HG02623 (cell line): Measurements from ENCODE around the gene TEX29.

Experiments
- ATAC-seq: cut with Tn5 transposase; IDR thresholded peaks from one replicate; pipeline ENCODE4 v1.9.1; 2021; ENCODE audit warnings: moderate library complexity; ENCODE audit not compliant: unreplicated experiment

TEX29 gene

DNA sequence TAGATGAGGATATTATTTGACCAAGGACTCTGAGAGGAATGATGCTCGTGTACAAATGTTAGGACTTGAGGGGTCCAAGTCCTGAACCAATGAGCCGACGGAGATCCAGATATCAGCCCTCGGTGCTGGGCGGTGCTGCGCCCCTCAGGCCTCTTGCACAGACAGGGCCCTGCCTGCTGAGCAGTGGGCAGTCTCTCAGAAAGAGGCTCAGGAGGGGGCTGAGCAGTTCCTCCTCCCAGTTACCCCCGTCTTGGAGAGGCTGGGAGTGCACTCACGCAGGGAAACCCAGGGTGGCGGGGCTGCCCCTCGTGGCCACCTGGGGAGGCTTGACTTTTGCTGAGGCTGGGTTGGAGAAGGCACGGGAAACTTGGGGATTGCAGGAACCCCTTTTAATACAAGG is 18.4 kb downstream of the TEX29 start:
- no peak for ATAC-seq

DNA sequence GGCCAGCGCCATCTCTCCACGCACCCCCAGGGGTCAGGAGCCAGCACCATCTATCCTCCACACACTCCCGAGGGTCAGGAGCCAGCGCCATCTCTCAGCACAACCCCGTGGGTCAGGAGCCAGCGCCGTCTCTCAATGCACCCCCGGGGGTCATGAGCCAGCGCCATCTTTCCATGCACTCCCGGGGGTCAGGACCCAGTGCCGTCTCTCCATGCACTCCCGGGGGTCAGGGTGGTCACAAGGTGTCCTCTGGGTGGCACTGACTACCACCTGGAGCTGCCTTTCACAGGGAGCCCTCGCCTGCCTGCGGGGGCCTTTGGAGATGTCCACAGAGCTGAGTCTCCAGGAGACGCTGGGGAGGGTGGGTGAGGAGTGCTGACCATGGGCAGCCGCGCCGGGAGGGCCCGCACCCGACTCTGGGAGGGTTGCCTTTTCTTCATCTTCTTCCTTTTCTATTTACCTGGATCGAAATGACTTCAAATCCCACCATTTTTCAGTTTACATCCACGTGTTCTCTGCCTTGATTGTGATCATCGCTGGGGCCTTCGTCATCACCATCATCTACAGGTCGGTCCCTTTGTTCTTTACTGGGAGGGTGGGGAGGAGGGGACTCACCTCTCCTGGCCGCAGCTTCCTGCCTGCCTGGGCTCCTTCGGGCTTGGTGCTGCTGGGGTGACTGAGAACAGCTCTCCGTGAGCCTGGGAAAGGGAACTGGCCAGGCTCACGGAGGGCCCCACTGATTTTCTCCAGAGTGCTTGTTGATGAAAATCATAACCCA is 19.1 kb downstream of the TEX29 start:
- ATAC-seq: no peak

GRCh38 chr13:111341886-111342285 is 21.4 kb downstream of the TEX29 start:
- no peak for ATAC-seq

- no peak for ATAC-seq
Measured at GRCh38 chr13:111342721-111343120, 22.3 kb downstream of the TEX29 start.

DNA sequence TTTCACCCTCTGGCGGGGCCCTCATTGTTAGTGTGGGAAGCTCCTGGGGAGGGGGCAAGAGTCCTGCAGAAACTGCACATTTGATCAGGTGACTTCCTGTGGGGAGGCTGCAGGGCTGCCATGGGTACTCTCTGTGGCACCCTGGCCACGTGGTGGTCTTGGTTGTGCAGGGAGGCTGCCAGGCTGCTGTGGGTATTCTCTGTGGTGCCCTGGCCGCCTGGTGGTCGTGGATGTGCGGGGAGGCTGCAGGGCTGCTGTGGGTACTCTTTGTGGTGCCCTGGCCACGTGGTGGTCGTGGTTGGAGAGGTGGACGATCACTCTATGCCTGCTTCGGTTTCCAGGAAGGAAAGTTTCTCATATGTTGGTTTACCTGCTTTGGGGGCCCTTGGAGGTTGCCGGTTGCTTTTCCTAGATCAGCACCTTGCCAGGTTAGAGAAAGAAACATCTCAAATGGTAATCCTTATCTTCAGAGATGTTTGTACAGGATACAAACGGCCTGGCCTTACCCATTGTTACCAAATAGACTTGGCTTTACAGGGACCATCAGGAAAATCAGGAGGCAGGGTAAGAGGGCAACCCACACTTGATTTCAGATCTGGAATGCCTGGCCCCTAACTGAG is 22.9 kb downstream of the TEX29 start:
- ATAC-seq: no peak

DNA sequence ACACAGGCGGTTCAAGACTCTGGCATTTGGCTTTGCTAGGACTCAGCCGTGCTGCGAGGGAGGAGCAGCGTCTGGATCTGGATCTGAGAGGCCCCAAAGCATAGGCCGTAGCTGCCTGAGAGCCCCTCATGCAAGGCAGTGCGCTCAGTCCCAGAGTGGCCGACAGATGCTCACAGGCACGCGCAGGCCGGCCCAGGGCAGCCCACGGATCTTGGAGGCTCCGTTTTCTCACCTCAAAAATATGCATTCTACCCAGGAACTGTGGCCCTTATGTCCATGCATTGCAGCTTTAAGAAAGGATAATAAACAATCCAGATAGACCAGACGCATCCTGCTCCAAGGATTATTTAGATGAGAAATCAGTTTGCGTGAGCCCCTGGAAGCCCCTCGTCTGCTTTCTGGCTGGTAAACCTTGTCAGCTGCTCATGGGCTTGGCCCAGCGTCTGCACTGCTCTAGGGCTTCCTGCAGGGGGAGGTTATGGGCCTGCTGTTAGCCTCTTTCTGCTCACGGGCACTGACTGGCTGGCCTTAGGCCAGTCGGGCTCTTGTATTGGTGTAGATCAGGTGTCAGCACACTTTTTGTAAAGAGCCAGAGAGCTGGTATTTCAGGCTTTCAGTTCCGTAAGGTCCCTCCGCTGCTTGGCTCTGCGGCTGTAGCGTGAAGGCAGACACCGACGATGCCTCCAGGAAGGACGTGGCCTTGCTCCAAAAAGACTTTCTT is 24.2 kb downstream of the TEX29 start:
- no peak for ATAC-seq

GRCh38 chr13:111345682-111346081 is 25.2 kb downstream of the TEX29 start:
- no peak for ATAC-seq

GRCh38 chr13:111346101-111346680 is 25.7 kb downstream of the TEX29 start:
- no peak for ATAC-seq

- ATAC-seq: no peak
Measured at GRCh38 chr13:111347438-111347837, 27.0 kb downstream of the TEX29 start.

- no peak for ATAC-seq
Measured at GRCh38 chr13:111353508-111353907, 33.1 kb downstream of the TEX29 start.

DNA sequence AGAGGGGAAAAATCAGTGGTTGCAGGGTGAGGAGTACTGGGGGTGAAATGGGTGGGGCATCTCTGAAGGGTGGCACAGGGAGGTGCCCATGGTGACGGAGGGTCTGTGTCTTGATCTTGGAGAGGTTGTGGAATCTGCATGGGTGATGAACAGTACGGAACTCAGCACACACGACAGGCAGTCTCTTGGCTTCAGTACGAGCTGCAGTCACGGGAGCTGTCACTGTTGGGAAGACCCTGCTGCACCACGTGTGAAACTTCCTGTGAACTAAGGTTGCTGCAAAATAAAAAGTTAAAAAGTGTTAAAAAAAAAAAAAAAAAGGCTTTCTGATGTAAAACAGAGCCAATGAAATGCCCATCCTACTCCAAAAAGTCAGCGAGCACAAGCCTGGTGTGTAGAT is 34.3 kb downstream of the TEX29 start:
- ATAC-seq: no peak

DNA sequence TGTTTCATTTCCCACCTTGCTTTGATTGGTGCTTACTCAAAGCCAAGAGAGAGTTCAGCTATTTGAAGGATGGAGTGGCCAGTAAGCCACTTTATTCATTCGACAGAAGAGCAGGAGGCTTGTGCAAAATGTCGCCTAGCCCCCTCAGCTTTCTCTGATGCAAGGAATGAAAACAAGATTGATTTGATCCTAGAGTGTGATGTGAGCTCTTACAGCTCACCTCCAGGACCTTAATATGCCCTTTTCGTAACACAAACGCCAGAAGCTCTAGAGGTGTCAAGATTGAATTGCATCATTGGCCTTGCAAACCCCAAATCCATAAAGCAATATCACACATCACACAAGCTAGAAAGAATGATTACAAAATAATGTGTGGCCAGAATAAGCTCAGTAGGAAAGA is 36.4 kb downstream of the TEX29 start:
- ATAC-seq: no peak

DNA sequence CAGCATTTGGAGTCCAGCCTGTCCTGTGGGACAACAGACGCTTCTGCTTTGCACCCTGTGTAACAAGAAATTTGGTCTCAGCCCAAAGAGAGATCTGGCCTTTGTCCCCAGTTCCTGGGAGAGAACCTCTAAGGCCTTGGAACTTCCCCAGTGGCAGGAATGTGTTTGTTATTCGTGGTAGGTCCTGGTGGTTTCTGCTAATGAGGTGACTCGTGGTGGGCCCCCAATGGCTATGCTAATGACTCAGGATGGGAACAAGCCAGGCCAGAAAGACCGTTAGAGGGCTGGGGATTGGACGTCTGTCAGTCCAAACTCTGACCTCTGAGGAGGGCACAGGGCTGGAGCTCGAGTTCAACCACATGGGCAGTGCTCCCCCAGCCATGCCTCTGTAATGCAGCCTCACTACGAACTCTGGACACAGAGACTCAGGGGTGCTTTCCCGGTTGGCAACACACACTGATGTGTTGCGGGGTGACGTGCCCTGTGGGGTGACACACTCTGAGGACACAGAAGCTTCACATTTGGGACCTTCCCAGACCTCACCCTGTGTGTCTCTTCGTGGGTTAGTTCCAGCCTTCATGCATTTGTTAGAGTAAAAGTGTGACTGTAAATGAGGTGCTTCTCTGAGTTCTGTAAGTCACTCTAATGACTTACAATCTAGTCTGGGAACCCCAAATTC is 38.9 kb downstream of the TEX29 start:
- no peak for ATAC-seq

DNA sequence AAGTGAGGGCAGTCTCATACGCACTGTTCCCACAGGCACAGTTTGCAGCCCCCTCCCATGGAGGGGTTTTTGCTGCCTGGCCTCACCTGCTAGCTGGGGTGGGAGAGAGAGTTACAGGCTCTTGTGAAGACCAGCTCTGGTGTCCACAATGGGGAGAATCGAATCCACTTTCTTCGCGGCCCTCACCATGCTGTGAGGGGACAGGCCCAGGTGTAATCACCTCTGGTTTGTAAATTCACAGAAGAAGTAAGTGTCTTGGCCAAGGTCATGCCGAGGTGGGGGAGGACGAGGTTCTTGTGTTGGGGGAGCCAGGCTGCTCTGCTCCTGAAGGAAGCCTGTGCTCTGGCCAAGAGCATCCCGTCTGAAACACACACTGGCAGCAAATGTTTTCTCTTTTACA is 39.5 kb downstream of the TEX29 start:
- ATAC-seq: no peak

DNA sequence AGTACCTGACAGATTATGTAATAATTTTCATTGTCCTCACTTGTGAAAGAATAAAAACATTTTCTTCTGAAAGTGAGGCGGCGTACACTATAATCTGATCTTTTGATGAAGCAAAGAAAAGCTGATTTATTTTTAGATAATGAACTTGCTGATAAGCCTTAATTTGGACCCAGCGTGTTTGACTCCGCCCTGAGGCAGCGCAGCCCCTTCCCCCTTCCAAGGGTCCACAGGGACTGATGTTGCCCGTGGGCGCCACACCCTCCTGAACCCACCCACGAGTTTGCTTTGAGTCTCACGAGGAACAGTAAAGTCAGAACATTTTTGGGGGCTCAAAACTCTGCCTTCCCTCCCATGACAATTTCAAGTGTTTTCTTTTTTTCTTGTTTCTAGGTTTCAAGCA is 40.0 kb downstream of the TEX29 start:
- no peak for ATAC-seq

DNA sequence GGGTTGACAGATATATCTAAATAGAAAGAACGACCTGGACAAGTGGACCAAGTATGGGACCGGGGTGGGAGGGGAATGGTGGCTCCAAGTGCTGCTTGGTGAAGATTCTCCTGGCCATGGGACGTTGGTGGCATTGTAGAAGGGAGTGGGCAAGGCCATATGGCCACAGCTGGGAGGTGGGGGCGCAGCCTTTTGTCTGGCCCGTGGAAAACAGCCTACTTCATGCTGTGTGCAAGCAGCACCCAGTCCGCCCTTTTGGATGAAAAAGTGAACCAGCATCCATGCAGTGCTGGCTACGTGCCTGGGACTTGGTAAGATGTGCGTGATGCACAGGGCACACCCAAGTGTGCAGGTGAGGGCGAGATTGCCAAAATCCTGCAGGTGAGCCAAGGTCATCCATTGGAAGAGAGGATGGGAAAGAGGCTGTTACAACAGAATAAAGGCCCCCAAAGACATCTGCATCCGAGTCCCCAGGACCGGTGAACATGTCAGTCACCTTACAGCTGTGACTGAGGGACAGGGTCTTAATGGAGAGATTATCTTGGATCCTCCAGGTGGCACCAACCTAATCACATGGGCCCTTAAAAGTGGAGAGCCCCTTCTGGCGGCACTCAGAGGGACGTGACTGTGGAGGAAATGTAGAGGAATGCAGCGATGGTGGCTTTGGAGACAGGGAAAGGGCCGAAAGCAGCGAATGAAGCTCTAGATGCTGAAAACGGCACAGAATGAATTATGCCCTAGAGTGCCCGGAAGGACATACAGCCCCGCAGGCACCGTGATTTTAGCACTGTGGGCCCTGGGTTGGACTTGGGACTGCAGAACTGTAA is 40.8 kb downstream of the TEX29 start:
- ATAC-seq: no peak

DNA sequence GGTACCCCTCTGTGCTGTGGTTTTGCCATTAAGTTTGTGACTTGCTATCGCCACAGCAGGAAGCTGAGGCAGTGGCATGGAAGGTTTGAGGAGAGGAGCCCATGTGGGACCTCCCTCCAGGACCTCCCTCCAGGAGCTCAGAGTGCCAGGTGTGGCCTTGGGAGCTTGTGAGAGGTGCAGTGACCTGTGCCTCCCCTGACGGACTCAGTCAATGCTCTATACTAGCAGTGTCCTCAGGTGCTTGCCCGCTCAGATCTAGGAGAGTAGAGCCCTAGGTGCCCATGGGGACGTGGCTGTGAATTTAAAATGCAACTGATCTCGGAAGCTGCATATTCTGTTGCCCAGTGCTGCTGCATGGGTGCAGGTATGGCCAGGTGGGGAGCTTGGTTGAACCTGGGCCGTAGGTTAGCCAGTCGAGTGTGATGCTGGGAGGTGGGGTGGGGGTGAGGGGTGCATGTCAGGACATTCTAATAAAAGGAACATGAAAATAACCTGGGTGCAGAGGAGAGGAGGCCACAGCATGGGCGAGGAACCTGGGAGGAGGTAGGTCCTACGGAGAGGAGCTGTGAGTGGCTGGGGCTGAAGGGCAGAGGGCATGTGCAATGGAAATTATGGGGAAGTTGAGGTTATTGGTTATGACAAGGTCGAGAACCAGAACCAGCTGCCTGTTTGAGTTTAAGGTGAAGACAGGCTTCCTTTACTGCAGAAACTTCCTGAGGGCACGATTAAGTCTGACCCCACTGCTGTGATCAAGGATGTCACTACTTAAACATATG is 41.6 kb downstream of the TEX29 start:
- ATAC-seq: no peak

- no peak for ATAC-seq
Measured at GRCh38 chr13:111363121-111363520, 42.7 kb downstream of the TEX29 start.

GRCh38 chr13:111363591-111363990 is 43.1 kb downstream of the TEX29 start:
- no peak for ATAC-seq
